ENCODE data around the gene LBP. TPM values are rescaled to one million over a fixed set of nuclear protein-coding genes. Genes with fewer than 3 reads are reported as not detected.

The LBP gene
- total and polyA plus RNA-seq, 2 experiments from 2014 or later = 0.10 to 0.19 TPM

- no peaks in the 10 kb centered on the region for H3K9me3 Mint-ChIP-seq
- H3K4me1 Mint-ChIP-seq = peaks cover 26% of the 10 kb centered on the region
- no peak overlapping the region for H2AFZ ChIP-seq
- no peaks in the 10 kb centered on the region for H4K20me1 ChIP-seq (replicated peaks; ENCODE audit: insufficient read depth)
- no peak overlapping the region for H3K4me3 Mint-ChIP-seq
- no peak overlapping the region for H3K4me2 ChIP-seq
- TF ChIP-seq EZH2 (IDR thresholded peaks at IDR 0.05; ENCODE audit: low read depth, unreplicated experiment) (no peak), EZH2phosphoT487 (IDR thresholded peaks at IDR 0.05; ENCODE audit: unreplicated experiment) (no peak), ZNF331 (CRISPR knock-in tag; IDR thresholded peaks at IDR 0.05; ENCODE audit: low read depth) (no peak), ZNF114 (CRISPR knock-in tag; IDR thresholded peaks at IDR 0.05) (no peak), ETS1 (IDR thresholded peaks at IDR 0.05) (no peak), POLR2AphosphoS5 (IDR thresholded peaks at IDR 0.05; ENCODE audit: low read depth) (no peak), CREB1 (CRISPR knock-in tag; IDR thresholded peaks at IDR 0.05; ENCODE audit: low read depth) (no peak), JUNB (IDR thresholded peaks at IDR 0.05; ENCODE audit: unreplicated experiment) (no peak), NANOG (IDR thresholded peaks at IDR 0.05; ENCODE audit: borderline replicate concordance) (no peak), STAT1 (IDR thresholded peaks at IDR 0.05; ENCODE audit: unreplicated experiment) (no peak), REST (IDR thresholded peaks at IDR 0.05; ENCODE audit: unreplicated experiment) (no peak)
- TF ChIP-seq, protein P1, sequence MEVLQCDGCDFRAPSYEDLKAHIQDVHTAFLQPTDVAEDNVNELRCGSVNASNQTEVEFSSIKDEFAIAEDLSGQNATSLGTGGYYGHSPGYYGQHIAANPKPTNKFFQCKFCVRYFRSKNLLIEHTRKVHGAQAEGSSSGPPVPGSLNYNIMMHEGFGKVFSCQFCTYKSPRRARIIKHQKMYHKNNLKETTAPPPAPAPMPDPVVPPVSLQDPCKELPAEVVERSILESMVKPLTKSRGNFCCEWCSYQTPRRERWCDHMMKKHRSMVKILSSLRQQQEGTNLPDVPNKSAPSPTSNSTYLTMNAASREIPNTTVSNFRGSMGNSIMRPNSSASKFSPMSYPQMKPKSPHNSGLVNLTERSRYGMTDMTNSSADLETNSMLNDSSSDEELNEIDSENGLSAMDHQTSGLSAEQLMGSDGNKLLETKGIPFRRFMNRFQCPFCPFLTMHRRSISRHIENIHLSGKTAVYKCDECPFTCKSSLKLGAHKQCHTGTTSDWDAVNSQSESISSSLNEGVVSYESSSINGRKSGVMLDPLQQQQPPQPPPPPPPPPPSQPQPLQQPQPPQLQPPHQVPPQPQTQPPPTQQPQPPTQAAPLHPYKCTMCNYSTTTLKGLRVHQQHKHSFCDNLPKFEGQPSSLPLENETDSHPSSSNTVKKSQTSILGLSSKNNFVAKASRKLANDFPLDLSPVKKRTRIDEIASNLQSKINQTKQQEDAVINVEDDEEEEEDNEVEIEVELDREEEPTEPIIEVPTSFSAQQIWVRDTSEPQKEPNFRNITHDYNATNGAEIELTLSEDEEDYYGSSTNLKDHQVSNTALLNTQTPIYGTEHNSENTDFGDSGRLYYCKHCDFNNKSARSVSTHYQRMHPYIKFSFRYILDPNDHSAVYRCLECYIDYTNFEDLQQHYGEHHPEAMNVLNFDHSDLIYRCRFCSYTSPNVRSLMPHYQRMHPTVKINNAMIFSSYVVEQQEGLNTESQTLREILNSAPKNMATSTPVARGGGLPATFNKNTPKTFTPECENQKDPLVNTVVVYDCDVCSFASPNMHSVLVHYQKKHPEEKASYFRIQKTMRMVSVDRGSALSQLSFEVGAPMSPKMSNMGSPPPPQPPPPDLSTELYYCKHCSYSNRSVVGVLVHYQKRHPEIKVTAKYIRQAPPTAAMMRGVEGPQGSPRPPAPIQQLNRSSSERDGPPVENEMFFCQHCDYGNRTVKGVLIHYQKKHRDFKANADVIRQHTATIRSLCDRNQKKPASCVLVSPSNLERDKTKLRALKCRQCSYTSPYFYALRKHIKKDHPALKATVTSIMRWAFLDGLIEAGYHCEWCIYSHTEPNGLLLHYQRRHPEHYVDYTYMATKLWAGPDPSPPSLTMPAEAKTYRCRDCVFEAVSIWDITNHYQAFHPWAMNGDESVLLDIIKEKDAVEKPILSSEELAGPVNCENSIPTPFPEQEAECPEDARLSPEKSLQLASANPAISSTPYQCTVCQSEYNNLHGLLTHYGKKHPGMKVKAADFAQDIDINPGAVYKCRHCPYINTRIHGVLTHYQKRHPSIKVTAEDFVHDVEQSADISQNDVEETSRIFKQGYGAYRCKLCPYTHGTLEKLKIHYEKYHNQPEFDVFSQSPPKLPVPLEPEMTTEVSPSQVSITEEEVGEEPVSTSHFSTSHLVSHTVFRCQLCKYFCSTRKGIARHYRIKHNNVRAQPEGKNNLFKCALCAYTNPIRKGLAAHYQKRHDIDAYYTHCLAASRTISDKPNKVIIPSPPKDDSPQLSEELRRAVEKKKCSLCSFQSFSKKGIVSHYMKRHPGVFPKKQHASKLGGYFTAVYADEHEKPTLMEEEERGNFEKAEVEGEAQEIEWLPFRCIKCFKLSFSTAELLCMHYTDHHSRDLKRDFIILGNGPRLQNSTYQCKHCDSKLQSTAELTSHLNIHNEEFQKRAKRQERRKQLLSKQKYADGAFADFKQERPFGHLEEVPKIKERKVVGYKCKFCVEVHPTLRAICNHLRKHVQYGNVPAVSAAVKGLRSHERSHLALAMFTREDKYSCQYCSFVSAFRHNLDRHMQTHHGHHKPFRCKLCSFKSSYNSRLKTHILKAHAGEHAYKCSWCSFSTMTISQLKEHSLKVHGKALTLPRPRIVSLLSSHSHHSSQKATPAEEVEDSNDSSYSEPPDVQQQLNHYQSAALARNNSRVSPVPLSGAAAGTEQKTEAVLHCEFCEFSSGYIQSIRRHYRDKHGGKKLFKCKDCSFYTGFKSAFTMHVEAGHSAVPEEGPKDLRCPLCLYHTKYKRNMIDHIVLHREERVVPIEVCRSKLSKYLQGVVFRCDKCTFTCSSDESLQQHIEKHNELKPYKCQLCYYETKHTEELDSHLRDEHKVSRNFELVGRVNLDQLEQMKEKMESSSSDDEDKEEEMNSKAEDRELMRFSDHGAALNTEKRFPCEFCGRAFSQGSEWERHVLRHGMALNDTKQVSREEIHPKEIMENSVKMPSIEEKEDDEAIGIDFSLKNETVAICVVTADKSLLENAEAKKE (CRISPR knock-in tag; IDR thresholded peaks at IDR 0.05) = no peak
- TF ChIP-seq, protein P2, sequence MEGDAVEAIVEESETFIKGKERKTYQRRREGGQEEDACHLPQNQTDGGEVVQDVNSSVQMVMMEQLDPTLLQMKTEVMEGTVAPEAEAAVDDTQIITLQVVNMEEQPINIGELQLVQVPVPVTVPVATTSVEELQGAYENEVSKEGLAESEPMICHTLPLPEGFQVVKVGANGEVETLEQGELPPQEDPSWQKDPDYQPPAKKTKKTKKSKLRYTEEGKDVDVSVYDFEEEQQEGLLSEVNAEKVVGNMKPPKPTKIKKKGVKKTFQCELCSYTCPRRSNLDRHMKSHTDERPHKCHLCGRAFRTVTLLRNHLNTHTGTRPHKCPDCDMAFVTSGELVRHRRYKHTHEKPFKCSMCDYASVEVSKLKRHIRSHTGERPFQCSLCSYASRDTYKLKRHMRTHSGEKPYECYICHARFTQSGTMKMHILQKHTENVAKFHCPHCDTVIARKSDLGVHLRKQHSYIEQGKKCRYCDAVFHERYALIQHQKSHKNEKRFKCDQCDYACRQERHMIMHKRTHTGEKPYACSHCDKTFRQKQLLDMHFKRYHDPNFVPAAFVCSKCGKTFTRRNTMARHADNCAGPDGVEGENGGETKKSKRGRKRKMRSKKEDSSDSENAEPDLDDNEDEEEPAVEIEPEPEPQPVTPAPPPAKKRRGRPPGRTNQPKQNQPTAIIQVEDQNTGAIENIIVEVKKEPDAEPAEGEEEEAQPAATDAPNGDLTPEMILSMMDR (conservative IDR thresholded peaks at IDR 0.05; ENCODE audit: low read depth in 2 of 2) = no peak
- H3K27me3 Mint-ChIP-seq (ENCODE audit: insufficient read depth, low read depth, poor library complexity) = peaks cover 8% of the 10 kb centered on the region
- no peaks in the 10 kb centered on the region for H3K27me3 ChIP-seq (ENCODE audit: insufficient read depth)
- no peak for DNase-seq (ENCODE audit: low spot score)
- no peaks in the 10 kb centered on the region for H3K9me2 ChIP-seq (ENCODE audit: insufficient read depth)
- no peak overlapping the region for H3K27ac ChIP-seq (ENCODE audit: low read depth)
- H3K4me3 ChIP-seq = no peak overlapping the region
- H3K4me1 ChIP-seq (ENCODE audit: insufficient read depth) = peaks cover 21% of the 10 kb centered on the region
- ATAC-seq = no peak
- no peaks in the 10 kb centered on the region for H3K36me3 ChIP-seq (ENCODE audit: insufficient read depth)
- peaks cover 14% of the 10 kb centered on the region for H3F3A ChIP-seq (replicated peaks; ENCODE audit: low read depth)
- H3K27ac Mint-ChIP-seq = no peak overlapping the region; the same call in 1 of the 2 replicates
- no peaks in the 10 kb centered on the region for H3K79me2 ChIP-seq (replicated peaks; ENCODE audit: insufficient read depth)
- H3K36me3 Mint-ChIP-seq (ENCODE audit: low read depth) = no peaks in the 10 kb centered on the region
These were observed 459 bp downstream of the LBP start for GRCh38 chr20:38346741-38347140.

All from GM23338 (cell line).